Ovary (tissue), 9 donors: ENCODE measurements around the gene NEDD4L. TPM values are rescaled to one million over a fixed set of nuclear protein-coding genes. Genes with fewer than 3 reads are reported as not detected.

Source experiments
- DNase-seq, 5 donors: peaks; one replicate each; pipeline ENCODE4 v3.0.0-alpha.2; 2019 to 2020
- H3K27ac ChIP-seq, 2 donors: fragments of 200-600 bp; one replicate each; pipeline versions ENCODE4 v1.5.1 to v1.8.0; 2019 to 2022
- H3K27me3 ChIP-seq: fragments of 200-600 bp; one replicate; pipeline ENCODE4 v1.8.0; 2022
- H3K36me3 ChIP-seq: fragments of 200-600 bp; sonication (generic); one replicate; pipeline ENCODE4 v1.5.1; 2019
- H3K4me1 ChIP-seq: one replicate; pipeline ENCODE4 v1.8.1; 2013; ENCODE audit warnings: mild to moderate bottlenecking, moderate library complexity; ENCODE audit not compliant: insufficient read depth
- H3K4me3 ChIP-seq: fragments of 200-600 bp; sonication (generic); one replicate; pipeline ENCODE4 v1.5.1; 2017
- H3K9me3 ChIP-seq, 2 donors: fragments of 200-600 bp in 1 of 2; sonication (generic) in 1 of 2; one replicate each; pipeline versions ENCODE4 v1.5.1 to v1.8.1; 2013 to 2019; ENCODE audit warnings: mild to moderate bottlenecking in 1 of 2, moderate library complexity in 1 of 2
- EP300 ChIP-seq: sonication (generic); formaldehyde crosslinking; IDR thresholded peaks from one replicate; pipeline ENCODE4 v1.6.1; 2017; ENCODE audit warnings: antibody characterized with exemption
- POLR2A ChIP-seq: fragments of 450-650 bp; IDR thresholded peaks from one replicate; pipeline ENCODE4 v1.6.1; 2017; ENCODE audit warnings: antibody characterized with exemption, mild to moderate bottlenecking, moderate library complexity
- WGBS, 3 donors: extraction: QIAGEN DNeasy Blood & Tissue Kit in 1 of 3; methylation state at CpG; one replicate each; pipeline versions ENCODE4 v1.1.5 to v1.1.7; 2013 to 2017; 5-methylcytosine and 5-hydroxymethylcytosine counted together
- intact Hi-C, 4 donors: fragments of 100-400 bp; cut with DNase I; formaldehyde crosslinking; loops; one replicate each; pipeline versions ENCODE4 v1.11.0 to v1.15.1; 2022 to 2023
- polyA plus RNA-seq, 2 donors: library from polyadenylated mRNA; stranded (reverse); fragments of 200-250 nt in 1 of 2; fragments of 350-450 nt in 1 of 2; fragmentation: Illumina TruSeq in 1 of 2; extraction: RNeasy Lipid Tissue Mini Kit (QIAGEN cat#74804) in 1 of 2; gene quantifications; one replicate each; pipeline ENCODE4 v1.2.3, GENCODE V29; 2013 to 2014
- total RNA-seq, 7 donors: library from RNA; depleted of rRNA in 2 of 7; stranded (reverse); fragments of >200 nt in 2 of 7; fragmentation: NEBNext Ultra II Directional in 3 of 7; extraction: Animal tissue kit (Norgen Biotek cat#: 25700) in 3 of 7; gene quantifications; one replicate each; pipeline versions ENCODE4 v1.1.0 to v1.2.4, GENCODE V29; 2016 to 2023
- TF ChIP-seq, protein P1 (sequence below), 3 donors: fragments of 450-650 bp in 2 of 3; fragments of 200-600 bp in 1 of 3; IDR thresholded peaks; one replicate each; pipeline versions ENCODE4 v1.5.1 to v1.8.0; 2016 to 2022; ENCODE audit warnings: antibody characterized with exemption in 3 of 3, mild to moderate bottlenecking in 1 of 3
- donor health status: DM: no; HTN: no; CAD: no; lungs with moderate emphysema.
- donor health status: DM: no; HTN: no; CAD: no.
- donor health status: Bipolar disorder and iron deficiency.
- donor health status: DM: yes; HTN: yes; CAD: no.
- donor health status: DM: no; HTN: no; CAD: no.
- donor health status: DM: yes; HTN: yes; CAD: no.

Gene NEDD4L
- total and polyA plus RNA-seq, 9 donors = 11.0 to 75.2 (median 18.2) TPM

DNA sequence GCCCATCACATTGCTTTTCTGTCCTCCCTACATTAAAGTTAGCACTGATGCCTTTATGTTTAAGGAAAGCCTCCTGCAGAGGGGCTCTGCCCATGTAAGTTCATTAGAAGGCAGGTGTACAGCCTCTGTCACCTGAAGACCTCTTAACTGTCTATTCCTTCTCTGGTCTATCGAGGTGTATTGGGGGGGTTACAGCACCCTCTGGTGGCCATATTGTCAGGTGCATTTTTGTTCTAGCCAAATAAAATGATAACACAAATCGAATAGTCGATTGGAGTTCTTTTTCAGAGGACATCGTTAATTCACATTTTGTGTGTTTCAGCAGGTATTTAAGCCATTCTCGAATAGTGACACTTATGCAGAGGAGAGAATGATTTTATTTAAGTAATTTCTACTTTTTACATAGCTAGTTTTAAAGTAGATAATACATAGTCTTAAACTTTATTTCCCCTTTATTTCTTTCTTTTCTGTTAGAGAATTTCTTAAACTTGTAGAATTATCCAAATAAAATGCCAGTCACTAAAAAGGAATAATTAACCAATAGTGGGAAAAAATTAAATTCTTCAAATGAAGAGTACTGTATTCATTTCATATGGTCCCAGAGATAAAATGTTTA is 136.8 kb downstream of the NEDD4L start:
- TF ChIP-seq EP300 = no peak
- TF ChIP-seq, protein P1, sequence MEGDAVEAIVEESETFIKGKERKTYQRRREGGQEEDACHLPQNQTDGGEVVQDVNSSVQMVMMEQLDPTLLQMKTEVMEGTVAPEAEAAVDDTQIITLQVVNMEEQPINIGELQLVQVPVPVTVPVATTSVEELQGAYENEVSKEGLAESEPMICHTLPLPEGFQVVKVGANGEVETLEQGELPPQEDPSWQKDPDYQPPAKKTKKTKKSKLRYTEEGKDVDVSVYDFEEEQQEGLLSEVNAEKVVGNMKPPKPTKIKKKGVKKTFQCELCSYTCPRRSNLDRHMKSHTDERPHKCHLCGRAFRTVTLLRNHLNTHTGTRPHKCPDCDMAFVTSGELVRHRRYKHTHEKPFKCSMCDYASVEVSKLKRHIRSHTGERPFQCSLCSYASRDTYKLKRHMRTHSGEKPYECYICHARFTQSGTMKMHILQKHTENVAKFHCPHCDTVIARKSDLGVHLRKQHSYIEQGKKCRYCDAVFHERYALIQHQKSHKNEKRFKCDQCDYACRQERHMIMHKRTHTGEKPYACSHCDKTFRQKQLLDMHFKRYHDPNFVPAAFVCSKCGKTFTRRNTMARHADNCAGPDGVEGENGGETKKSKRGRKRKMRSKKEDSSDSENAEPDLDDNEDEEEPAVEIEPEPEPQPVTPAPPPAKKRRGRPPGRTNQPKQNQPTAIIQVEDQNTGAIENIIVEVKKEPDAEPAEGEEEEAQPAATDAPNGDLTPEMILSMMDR (IDR thresholded peaks at IDR 0.05) = peak; percentile 47 to 75 (median 72)
- no peak for TF ChIP-seq POLR2A
- no peaks in the 10 kb centered on the region for H3K36me3 ChIP-seq
- no peak overlapping the region for H3K4me3 ChIP-seq
- intact Hi-C loops = loop anchor here in 2 of 4 donors (10.0 kb wide), 1 partner anchor 314 kb away; no protein-coding TSS in a partner anchor
- H3K27me3 ChIP-seq = no peaks in the 10 kb centered on the region
- H3K4me1 ChIP-seq = peaks cover 10% of the 10 kb centered on the region
- no peaks in the 10 kb centered on the region for H3K9me3 ChIP-seq
- DNase-seq = peak in 4 of 5 donors; percentile 41 to 65 (median 44)
- 16 to 44% (median 22%) methylated on average over 5 of the region's 5 CpGs for WGBS, 3 donors
- no peak overlapping the region for H3K27ac ChIP-seq

DNA sequence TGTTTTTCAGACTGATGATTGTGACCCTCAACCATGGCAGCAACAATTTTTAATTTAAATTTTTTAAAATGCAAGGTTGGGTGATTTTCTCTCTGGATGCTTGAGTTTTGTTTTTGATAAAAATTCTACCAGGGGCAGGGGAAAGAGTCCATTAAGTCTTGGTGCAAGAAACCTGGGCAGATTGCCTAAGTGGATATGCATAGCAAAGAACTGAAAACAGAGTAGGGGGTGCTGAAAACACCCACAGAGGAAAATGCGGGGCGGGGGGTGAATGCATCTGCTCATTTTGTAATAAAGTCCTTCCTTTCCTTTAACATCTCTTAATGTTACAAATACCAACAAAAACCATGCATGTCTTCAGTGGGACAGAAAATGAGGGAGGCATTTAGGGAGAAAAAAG is 138.0 kb downstream of the NEDD4L start:
- Histone ChIP-seq H3K4me3 (no peak overlapping the region), H3K4me1 (peaks cover 5% of the 10 kb centered on the region), H3K9me3 (no peaks in the 10 kb centered on the region), H3K36me3 (no peaks in the 10 kb centered on the region), H3K27me3 (no peaks in the 10 kb centered on the region), H3K27ac (no peak overlapping the region)
- intact Hi-C loops = loop anchor here in 2 of 4 donors (10.0 kb wide), 1 partner anchor 313 kb away; no protein-coding TSS in a partner anchor
- TF ChIP-seq, protein P1 (IDR thresholded peaks at IDR 0.05) = no peak
- TF ChIP-seq EP300 = no peak
- TF ChIP-seq POLR2A = no peak
- 82 to 93% (median 87%) methylated on average over 2 of the region's 2 CpGs for WGBS, 3 donors
- no peak for DNase-seq

DNA sequence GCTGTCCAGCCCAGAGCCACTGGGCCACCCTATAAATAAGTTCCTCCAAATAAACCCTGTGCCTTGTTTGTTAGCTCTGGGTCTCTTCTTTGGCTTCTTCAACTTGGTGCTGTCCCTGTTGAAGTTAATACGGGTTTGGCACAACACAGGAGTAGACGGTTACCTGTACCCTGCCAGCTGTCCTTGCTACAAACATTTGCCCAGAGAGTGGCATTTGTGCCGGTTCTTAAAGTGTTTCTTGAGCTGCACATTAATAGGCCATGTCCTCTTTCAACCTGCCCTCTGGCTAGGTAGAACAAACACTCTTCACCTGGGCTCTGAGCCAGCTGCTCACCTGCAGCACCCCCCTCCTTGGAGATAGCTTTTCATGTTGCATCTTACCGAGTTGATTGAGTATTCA is 139.2 kb downstream of the NEDD4L start:
- TF ChIP-seq EP300 (no peak), POLR2A (no peak)
- TF ChIP-seq, protein P1 (IDR thresholded peaks at IDR 0.05) = no peak
- peaks cover 9% of the 10 kb centered on the region for H3K4me1 ChIP-seq
- no peak overlapping the region for H3K4me3 ChIP-seq
- intact Hi-C loops = loop anchor here in 2 of 4 donors (10.0 kb wide), 1 partner anchor 312 kb away; no protein-coding TSS in a partner anchor
- no peaks in the 10 kb centered on the region for H3K27me3 ChIP-seq
- H3K27ac ChIP-seq = no peak overlapping the region
- no peaks in the 10 kb centered on the region for H3K36me3 ChIP-seq
- WGBS, 3 donors = 92 to 95% (median 93%) methylated on average over 4 of the region's 4 CpGs
- no peak for DNase-seq
- no peaks in the 10 kb centered on the region for H3K9me3 ChIP-seq

DNA sequence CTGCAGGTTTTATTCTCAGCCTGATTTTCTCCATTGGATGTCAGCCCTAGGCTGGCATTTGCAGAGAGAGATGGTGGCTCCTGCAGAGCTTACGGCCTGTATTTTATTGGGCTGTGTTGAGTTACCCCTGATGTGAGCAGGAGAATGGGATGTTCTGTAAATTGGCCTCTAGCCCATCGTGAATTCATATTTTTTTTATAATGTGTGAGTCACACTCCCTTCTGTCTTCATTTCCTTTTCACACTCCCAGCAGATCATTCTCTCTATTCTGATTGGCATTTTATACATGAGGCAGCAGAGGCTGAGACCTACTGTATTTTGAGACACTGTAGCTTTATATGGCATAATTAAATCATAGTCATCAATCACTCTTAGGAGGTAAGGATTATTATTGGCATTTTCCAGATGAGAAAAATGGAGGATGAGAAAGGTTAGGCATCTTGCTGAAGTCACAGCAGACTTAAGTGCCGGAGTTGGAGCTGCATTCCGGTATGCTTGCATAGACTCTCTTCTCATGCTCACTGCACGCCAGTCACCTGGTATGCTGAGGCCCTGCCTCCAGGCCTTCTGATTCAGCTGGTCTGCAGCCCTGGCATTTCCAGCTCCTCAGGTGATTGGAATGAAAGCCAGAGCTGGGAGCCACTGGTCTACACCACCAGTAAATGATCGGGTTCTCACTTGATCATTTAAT is 142.4 kb downstream of the NEDD4L start:
- no peak for TF ChIP-seq POLR2A
- TF ChIP-seq EP300 = no peak
- H3K27ac ChIP-seq = no peak overlapping the region
- intact Hi-C loops = loop anchor here in 2 of 4 donors (10.0 kb wide), 1 partner anchor 308 kb away; no protein-coding TSS in a partner anchor
- no peaks in the 10 kb centered on the region for H3K27me3 ChIP-seq
- peaks cover 9% of the 10 kb centered on the region for H3K4me1 ChIP-seq
- H3K36me3 ChIP-seq = no peaks in the 10 kb centered on the region
- WGBS, 3 donors = 71 to 76% (median 76%) methylated on average over 6 of the region's 6 CpGs
- no peak for DNase-seq
- no peak overlapping the region for H3K4me3 ChIP-seq
- no peaks in the 10 kb centered on the region for H3K9me3 ChIP-seq
